LNCAP (cell line): ENCODE measurements around the gene CAMSAP1.

ENCODE experiments used
- CTCF ChIP-seq: fragments of 450-650 bp; IDR thresholded peaks from 2 replicates; pipeline ENCODE4 v1.5.1; 2017; ENCODE audit warnings: mild to moderate bottlenecking

CAMSAP1 gene

GRCh38 chr9:135914921-135915320 is 7.6 kb upstream of the CAMSAP1 start:
- no peak for TF ChIP-seq CTCF

GRCh38 chr9:135910757-135911156 is 3.4 kb upstream of the CAMSAP1 start:
- TF ChIP-seq CTCF: no peak

- TF ChIP-seq CTCF: no peak
Measured at GRCh38 chr9:135910216-135910615, 2.9 kb upstream of the CAMSAP1 start.

- no peak for TF ChIP-seq CTCF
Measured at GRCh38 chr9:135909371-135909770, 2.0 kb upstream of the CAMSAP1 start.

- no peak for TF ChIP-seq CTCF
Measured at GRCh38 chr9:135908754-135909204, 1.4 kb upstream of the CAMSAP1 start.

GRCh38 chr9:135908093-135908753 is 877 bp upstream of the CAMSAP1 start:
- no peak for TF ChIP-seq CTCF

GRCh38 chr9:135907006-135907430 is 328 bp downstream of the CAMSAP1 start:
- TF ChIP-seq CTCF: no peak
